Natural killer cell (primary cell): ENCODE measurements around the gene WDFY1. TPM values are rescaled to one million over a fixed set of nuclear protein-coding genes. Genes with fewer than 3 reads are reported as not detected.

ENCODE experiments used
- ATAC-seq, 3 donors: fragments of 150-1000 bp in 2 of 3; fragments of 200-7000 bp in 1 of 3; cut with Tn5 transposase; 1 replicate in 1 of 3; 2 replicates in 2 of 3; pipeline ENCODE4 v1.10.0; 2021; ENCODE audit warnings: mild to moderate bottlenecking in 2 of 3, moderate library complexity in 2 of 3
- DNase-seq, 2 donors: peaks; one replicate each; pipeline versions ENCODE4 v3.0.0 to v3.0.0-alpha.2; 2013 to 2021; ENCODE audit warnings: mixed read lengths in 1 of 2
- H3K27ac ChIP-seq: one replicate; pipeline ENCODE4 v1.5.1; 2013; ENCODE audit warnings: mild to moderate bottlenecking, low read length
- H3K27me3 ChIP-seq: one replicate; pipeline ENCODE4 v1.6.1; 2013; ENCODE audit warnings: low read length; ENCODE audit not compliant: control insufficient read depth, insufficient read depth
- H3K36me3 ChIP-seq: one replicate; pipeline ENCODE4 v1.6.1; 2013; ENCODE audit warnings: low read length; ENCODE audit not compliant: control insufficient read depth, insufficient read depth
- H3K4me1 ChIP-seq: one replicate; pipeline ENCODE4 v1.6.1; 2013; ENCODE audit warnings: low read length; ENCODE audit not compliant: control insufficient read depth, insufficient read depth
- H3K4me3 ChIP-seq: one replicate; pipeline ENCODE4 v1.5.1; 2013; ENCODE audit warnings: low read length
- H3K9me3 ChIP-seq: one replicate; pipeline ENCODE4 v1.6.1; 2013; ENCODE audit warnings: low read length; ENCODE audit not compliant: control insufficient read depth, insufficient read depth
- H3K27ac Mint-ChIP-seq, 2 donors: one replicate each; pipeline ENCODE4 v1.8.0; 2022; ENCODE audit warnings: mild to moderate bottlenecking in 2 of 2, mixed read lengths in 2 of 2, moderate library complexity in 1 of 2
- H3K27me3 Mint-ChIP-seq, 2 donors: one replicate each; pipeline ENCODE4 v1.8.0; 2022; ENCODE audit warnings: low read depth in 2 of 2, mixed read lengths in 2 of 2
- H3K36me3 Mint-ChIP-seq: one replicate; pipeline ENCODE4 v1.8.0; 2022; ENCODE audit warnings: mixed read lengths
- H3K4me1 Mint-ChIP-seq, 2 donors: one replicate each; pipeline ENCODE4 v1.8.0; 2022; ENCODE audit warnings: mixed read lengths in 2 of 2
- H3K4me3 Mint-ChIP-seq: one replicate; pipeline ENCODE4 v1.8.0; 2022; ENCODE audit warnings: mild to moderate bottlenecking, moderate library complexity, mixed read lengths
- H3K9me3 Mint-ChIP-seq, 2 donors: one replicate each; pipeline ENCODE4 v1.8.0; 2022; ENCODE audit warnings: mixed read lengths in 2 of 2
- CTCF ChIP-seq: fragments of 200-600 bp; IDR thresholded peaks from one replicate; pipeline ENCODE4 v1.8.0; 2022; ENCODE audit warnings: antibody characterized with exemption
- WGBS: methylation state at CpG from one replicate; pipeline ENCODE4 v1.1.7; 2013; ENCODE audit warnings: missing lambda C conversion rate; ENCODE audit not compliant: insufficient coverage; 5-methylcytosine and 5-hydroxymethylcytosine counted together
- intact Hi-C: fragments of 100-400 bp; cut with micrococcal nuclease; formaldehyde crosslinking; loops from one replicate; pipeline ENCODE4 v1.14.2; 2022
- total RNA-seq, 4 donors: library from RNA; stranded (reverse); fragments of 120-200 nt in 1 of 4; gene quantifications; one replicate each; pipeline versions ENCODE4 v1.2.3 to v1.2.4, GENCODE V29; 2013 to 2022

WDFY1 gene
- total RNA-seq, 3 donors from 2014 or later (not counting 1 experiment from before 2014, with no cell fraction given): 90.2 to 96.2 (median 92.0) TPM

GRCh38 chr2:223928113-223929006, 16.8 kb downstream of the WDFY1 start:
- DNase-seq (no peak), ATAC-seq (no peak)
- WGBS: 91% methylated on average over 7 of the region's 7 CpGs
- H3K36me3 ChIP-seq: no peaks in the 10 kb centered on the region
- peaks cover 41 to 51% of the 10 kb centered on the region in 2 donors for H3K4me1 Mint-ChIP-seq
- H3K27me3 Mint-ChIP-seq: no peaks in the 10 kb centered on the region
- TF ChIP-seq CTCF: no peak
- H3K9me3 Mint-ChIP-seq: no peaks in the 10 kb centered on the region
- H3K27me3 ChIP-seq: no peaks in the 10 kb centered on the region
- intact Hi-C loops: no loop called here
- H3K9me3 ChIP-seq: no peaks in the 10 kb centered on the region
- H3K27ac Mint-ChIP-seq: peak overlapping the region; percentile 57 to 74
- no peak overlapping the region for H3K27ac ChIP-seq
- H3K4me3 Mint-ChIP-seq: peak overlapping the region; percentile 53
- no peaks in the 10 kb centered on the region for H3K36me3 Mint-ChIP-seq
- no peak overlapping the region for H3K4me3 ChIP-seq
- H3K4me1 ChIP-seq: peaks cover 29% of the 10 kb centered on the region

GRCh38 chr2:223925106-223925505, 20.0 kb downstream of the WDFY1 start:
- intact Hi-C loops: no loop called here
- Mint-ChIP-seq H3K27me3 (no peaks in the 10 kb centered on the region), H3K27ac (no peak overlapping the region), H3K4me1 (peaks cover 57 to 68% of the 10 kb centered on the region in 2 donors), H3K36me3 (no peaks in the 10 kb centered on the region), H3K4me3 (no peak overlapping the region), H3K9me3 (no peaks in the 10 kb centered on the region)
- peaks cover 17% of the 10 kb centered on the region for H3K4me1 ChIP-seq
- H3K27me3 ChIP-seq: no peaks in the 10 kb centered on the region
- TF ChIP-seq CTCF: no peak
- H3K4me3 ChIP-seq: no peak overlapping the region
- no peaks in the 10 kb centered on the region for H3K9me3 ChIP-seq
- no peak for DNase-seq
- 100% methylated on average over 2 of the region's 3 CpGs for WGBS
- no peak overlapping the region for H3K27ac ChIP-seq
- H3K36me3 ChIP-seq: no peaks in the 10 kb centered on the region
- ATAC-seq: no peak

- no peak overlapping the region for H3K27ac ChIP-seq
- intact Hi-C loops: no loop called here
- H3K36me3 ChIP-seq: no peaks in the 10 kb centered on the region
- no peak overlapping the region for H3K4me3 ChIP-seq
- H3K27me3 Mint-ChIP-seq: no peaks in the 10 kb centered on the region
- H3K9me3 Mint-ChIP-seq: no peaks in the 10 kb centered on the region
- peaks cover 9% of the 10 kb centered on the region for H3K4me1 ChIP-seq
- DNase-seq (no peak), ATAC-seq (no peak)
- no peaks in the 10 kb centered on the region for H3K36me3 Mint-ChIP-seq
- no peak overlapping the region for H3K27ac Mint-ChIP-seq
- TF ChIP-seq CTCF: no peak
- H3K4me1 Mint-ChIP-seq: peaks cover 51 to 64% of the 10 kb centered on the region in 2 donors
- H3K27me3 ChIP-seq: no peaks in the 10 kb centered on the region
- H3K4me3 Mint-ChIP-seq: no peak overlapping the region
- 100% methylated on average over 1 of the region's 2 CpGs for WGBS
- H3K9me3 ChIP-seq: no peaks in the 10 kb centered on the region
These were observed 21.2 kb downstream of the WDFY1 start for GRCh38 chr2:223923976-223924375.
